ENCODE measurements around the gene ZFR.
"Not testable (repeated sequence)": the region's sequence is repeated elsewhere in the genome, so short reads cannot be mapped to it uniquely, and the experiment has no call there.

ZFR gene

DNA sequence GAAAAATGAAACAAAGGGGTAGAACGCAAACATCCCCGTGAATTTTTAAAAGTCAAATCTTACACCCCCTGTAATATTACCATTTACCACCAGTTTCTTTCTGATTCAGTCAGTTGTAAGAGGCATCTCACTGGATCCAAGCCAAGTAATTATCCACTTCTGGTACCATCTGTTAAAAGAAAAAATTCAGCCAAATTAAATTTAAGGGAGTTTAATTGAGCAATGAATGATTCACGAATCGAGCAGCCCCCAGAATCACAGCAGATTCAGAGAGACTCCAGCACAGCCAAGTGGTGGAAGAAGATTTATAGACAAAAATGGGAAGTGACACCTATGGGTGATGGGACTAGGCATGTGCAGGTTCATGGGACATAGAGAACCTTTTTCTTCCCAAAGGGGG is 101.9 kb downstream of the ZFR start:
- H3K9me3 Mint-ChIP-seq, result peaks cover 26% of the 10 kb centered on the region
- DNase-seq, result no peak
- ATAC-seq, result no peak
- H3K27ac Mint-ChIP-seq, result no peak overlapping the region
- no peaks in the 10 kb centered on the region for H3K4me1 Mint-ChIP-seq
- H3K27me3 Mint-ChIP-seq, result no peaks in the 10 kb centered on the region
- no peak overlapping the region for H3K4me3 Mint-ChIP-seq
- peaks cover 10% of the 10 kb centered on the region for H3K36me3 Mint-ChIP-seq (ENCODE audit: low read depth)

DNA sequence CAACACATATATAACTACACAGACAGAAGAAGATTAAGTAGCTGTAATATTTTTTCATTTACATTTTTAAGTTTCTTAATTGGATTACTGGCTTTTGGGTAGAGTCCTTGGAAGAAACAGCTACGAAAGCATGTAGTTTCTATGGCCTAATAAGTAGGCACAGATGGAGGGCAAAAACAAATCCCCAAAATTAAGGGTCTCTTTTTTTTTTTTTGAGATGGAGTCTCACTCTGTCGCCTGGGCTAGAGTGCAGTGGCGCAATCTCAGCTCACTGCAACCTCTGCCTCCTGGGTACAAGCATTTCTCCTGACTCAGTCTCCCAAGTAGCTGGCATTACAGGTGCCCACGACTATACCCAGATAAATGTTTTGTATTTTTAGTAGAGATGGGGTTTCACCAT is 104.7 kb downstream of the ZFR start:
- no peak for DNase-seq
- H3K27me3 Mint-ChIP-seq, result no peaks in the 10 kb centered on the region

DNA sequence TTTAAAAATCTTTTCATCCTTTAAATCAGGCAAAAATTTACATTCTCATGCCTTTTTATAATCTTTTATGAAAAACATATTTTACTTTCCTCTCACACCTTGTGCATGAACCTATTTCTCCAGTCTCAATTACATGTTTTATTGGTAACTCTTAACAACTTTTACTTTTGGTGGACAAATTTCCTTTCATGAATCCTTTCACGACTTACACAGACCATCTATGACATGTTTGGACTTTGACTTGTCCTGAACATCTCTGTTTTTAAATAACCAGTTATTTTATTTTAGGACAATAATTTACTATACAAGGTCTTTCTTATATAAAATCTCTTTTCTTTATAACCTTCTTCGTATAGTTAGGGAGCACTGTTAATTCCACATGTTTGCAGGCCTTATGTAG is 105.3 kb downstream of the ZFR start:
- Mint-ChIP-seq H3K27ac (no peak overlapping the region), H3K4me3 (no peak overlapping the region), H3K27me3 (no peaks in the 10 kb centered on the region), H3K9me3 (peaks cover 17% of the 10 kb centered on the region), H3K36me3 (ENCODE audit: low read depth) (peaks cover 10% of the 10 kb centered on the region), H3K4me1 (no peaks in the 10 kb centered on the region)
- DNase-seq (no peak), ATAC-seq (no peak)

More for the DNA sequence above, 104.7 kb downstream of the ZFR start:
- Mint-ChIP-seq H3K9me3 (peaks cover 17% of the 10 kb centered on the region), H3K36me3 (ENCODE audit: low read depth) (peaks cover 10% of the 10 kb centered on the region), H3K27ac (no peak overlapping the region), H3K4me3 (no peak overlapping the region), H3K4me1 (no peaks in the 10 kb centered on the region)
- ATAC-seq, result no peak

DNA sequence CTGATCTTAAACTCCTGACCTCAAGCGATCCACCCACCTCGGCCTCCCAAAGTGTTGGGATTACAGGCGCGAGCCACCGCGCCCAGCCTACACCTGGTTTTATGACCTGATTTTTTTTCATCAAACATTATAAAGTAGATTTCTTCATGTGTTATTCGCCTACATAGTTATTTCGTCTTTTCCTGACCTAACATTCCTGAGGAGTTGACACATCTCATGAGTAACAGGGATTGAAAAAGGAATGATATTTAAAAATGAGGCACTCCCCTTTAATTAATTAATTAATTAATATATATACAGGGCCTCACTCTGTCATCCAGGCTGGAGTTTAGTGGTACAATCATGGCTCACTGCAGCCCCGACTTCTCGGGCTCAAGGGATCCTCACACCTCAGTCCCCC is 111.6 kb downstream of the ZFR start:
- H3K4me3 Mint-ChIP-seq, result no peak overlapping the region
- peaks cover under 1% of the 10 kb centered on the region for H3K36me3 Mint-ChIP-seq (ENCODE audit: low read depth)
- H3K9me3 Mint-ChIP-seq, result peaks cover 1% of the 10 kb centered on the region
- no peak overlapping the region for H3K27ac Mint-ChIP-seq
- no peaks in the 10 kb centered on the region for H3K27me3 Mint-ChIP-seq
- ATAC-seq (no peak), DNase-seq (no peak)
- no peaks in the 10 kb centered on the region for H3K4me1 Mint-ChIP-seq

DNA sequence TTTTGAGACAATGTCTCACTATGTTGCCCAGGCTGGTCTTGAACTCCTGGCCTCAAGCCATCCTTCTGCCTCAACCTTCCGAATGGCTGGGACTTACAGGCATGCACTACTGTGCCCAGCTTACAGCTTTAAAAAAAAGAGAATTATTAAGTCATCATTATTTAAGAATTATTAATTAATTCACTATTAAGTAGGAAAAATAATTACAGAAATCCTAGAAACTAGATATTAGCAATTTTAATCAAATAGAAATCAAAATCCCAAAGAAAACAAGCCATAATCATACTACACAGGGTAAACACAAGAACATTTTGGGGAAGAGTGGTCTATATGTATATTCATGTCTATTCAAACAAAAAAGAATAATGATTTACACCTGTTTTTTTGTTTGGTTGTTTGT is 112.2 kb downstream of the ZFR start:
- Mint-ChIP-seq H3K27me3 (no peaks in the 10 kb centered on the region), H3K9me3 (no peaks in the 10 kb centered on the region), H3K4me1 (no peaks in the 10 kb centered on the region), H3K27ac (no peak overlapping the region), H3K4me3 (no peak overlapping the region), H3K36me3 (ENCODE audit: low read depth) (no peaks in the 10 kb centered on the region)
- ATAC-seq (no peak), DNase-seq (no peak)

DNA sequence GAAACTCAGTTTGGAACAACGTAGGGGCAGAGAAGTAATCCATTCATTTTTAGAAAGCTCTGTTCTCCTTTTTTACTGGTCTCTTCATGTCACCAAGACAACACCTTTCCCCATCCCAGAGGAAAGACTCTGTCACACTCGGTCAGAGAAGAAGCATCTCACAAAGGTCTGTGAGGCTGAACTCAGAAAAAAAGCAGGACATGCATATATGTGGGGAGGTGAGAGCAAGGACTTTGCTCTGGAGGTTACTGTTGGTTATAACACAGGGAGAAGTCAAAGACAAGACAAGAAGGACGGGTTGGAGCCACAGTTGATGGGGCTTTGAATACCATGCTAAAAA is 112.6 kb downstream of the ZFR start:
- H3K4me1 Mint-ChIP-seq, result no peaks in the 10 kb centered on the region
- DNase-seq, result no peak
- no peaks in the 10 kb centered on the region for H3K36me3 Mint-ChIP-seq (ENCODE audit: low read depth)
- no peaks in the 10 kb centered on the region for H3K9me3 Mint-ChIP-seq
- no peak overlapping the region for H3K4me3 Mint-ChIP-seq
- no peak overlapping the region for H3K27ac Mint-ChIP-seq
- no peak for ATAC-seq
- no peaks in the 10 kb centered on the region for H3K27me3 Mint-ChIP-seq

DNA sequence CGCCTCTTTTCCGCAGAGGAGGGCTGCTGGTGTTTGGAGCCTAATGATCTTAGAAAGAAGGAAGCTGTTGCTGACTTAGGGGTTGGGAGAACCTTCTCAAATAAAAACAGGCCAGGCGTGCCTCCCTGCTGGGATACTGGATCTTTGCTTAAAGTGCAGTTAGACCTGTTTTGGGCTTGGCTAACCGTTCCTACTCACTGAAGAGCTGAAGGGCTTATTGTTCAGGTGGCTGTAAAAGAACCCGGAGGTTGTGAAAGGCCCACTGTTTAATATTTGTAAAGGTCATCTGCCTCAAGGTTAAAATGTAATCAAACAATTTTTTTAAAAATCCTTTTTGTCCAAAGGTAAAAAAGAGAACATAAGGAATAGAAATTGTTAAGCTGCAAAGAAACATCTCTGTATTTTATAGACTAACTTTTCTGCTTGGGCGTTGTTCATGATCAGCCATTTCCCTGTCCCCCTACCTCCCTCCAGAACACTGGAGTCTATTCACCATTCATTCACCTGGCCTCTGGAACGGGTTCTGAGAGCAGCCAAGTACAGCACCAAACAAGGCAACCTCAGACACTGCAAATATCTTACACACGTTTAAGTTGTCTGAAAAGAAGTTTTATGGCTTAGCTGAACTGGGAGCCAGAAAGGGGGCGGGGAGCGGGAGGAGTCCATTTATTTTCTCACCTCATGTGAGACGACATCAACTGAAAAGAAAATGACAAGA is 113.2 kb downstream of the ZFR start:
- DNase-seq, result no peak
- ATAC-seq, result no peak
- H3K27me3 Mint-ChIP-seq, result no peaks in the 10 kb centered on the region
- no peaks in the 10 kb centered on the region for H3K36me3 Mint-ChIP-seq (ENCODE audit: low read depth)
- H3K27ac Mint-ChIP-seq, result no peak overlapping the region
- no peaks in the 10 kb centered on the region for H3K9me3 Mint-ChIP-seq
- no peaks in the 10 kb centered on the region for H3K4me1 Mint-ChIP-seq
- no peak overlapping the region for H3K4me3 Mint-ChIP-seq

DNA sequence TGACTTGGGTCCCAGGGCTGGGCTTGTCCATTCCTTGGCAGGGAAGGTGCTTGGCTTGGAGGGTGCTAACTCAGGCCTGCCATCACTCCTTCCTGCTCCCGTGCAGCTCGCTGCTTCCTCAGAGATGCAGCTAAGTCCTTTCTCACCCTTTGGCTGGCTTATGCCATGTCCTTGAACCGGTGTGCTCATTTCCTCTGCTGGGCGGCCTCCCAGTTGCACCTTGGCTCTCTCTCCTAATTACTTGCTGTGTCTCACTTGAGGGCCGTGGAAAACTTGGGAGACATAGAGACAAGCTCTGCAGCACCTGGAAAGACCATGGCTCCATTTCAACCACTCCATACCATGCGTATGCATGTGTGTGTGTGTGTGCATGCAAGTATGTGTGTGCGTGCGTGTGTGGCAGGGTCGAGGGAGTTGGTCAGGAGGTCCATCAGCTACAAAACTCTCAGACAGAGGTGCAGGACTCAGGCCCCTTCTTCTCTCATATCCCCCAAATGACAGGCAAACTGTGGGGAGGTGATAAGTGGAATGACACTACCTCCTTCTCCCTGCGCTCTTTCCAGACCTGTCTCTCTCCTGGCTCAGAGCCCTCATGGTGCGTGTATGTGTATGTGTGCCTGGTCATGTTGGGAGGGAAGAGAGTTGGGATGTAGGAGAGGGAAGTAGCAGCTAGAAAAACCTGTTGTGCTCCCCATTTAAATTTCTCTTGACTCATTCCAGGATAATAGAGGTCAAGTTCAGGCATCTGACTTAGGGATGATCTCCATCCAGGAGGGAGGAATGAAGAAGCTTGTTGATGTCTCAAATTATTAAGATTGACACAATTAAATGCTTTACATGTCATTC is 114.2 kb downstream of the ZFR start:
- H3K4me3 Mint-ChIP-seq, result no peak overlapping the region
- DNase-seq (no peak), ATAC-seq (no peak)
- no peak overlapping the region for H3K27ac Mint-ChIP-seq
- H3K9me3 Mint-ChIP-seq, result no peaks in the 10 kb centered on the region
- H3K36me3 Mint-ChIP-seq (ENCODE audit: low read depth), result no peaks in the 10 kb centered on the region
- H3K27me3 Mint-ChIP-seq, result no peaks in the 10 kb centered on the region
- no peaks in the 10 kb centered on the region for H3K4me1 Mint-ChIP-seq

DNA sequence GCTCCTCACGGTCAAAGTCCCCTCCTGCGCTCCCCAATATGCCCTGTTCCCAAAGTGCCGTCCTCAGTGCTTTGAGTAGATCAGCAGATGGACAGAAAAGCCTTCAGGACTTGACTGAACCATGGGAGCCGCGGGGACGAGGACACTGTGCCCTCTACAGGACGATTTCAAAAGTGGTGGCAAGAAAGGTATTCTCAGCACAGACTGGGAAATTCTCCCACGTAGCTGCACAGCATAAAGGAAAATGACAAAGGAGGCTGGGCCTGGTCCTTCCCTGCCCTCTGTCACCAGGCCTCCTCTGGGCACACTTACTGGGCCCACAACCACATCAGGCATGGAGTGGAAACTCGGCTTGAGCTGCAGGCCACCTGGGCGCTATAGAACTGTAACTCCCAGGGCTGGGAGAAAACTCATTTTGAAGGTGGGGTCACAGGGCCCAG is 115.1 kb downstream of the ZFR start:
- Mint-ChIP-seq H3K36me3 (ENCODE audit: low read depth) (no peaks in the 10 kb centered on the region), H3K4me1 (no peaks in the 10 kb centered on the region), H3K9me3 (no peaks in the 10 kb centered on the region), H3K27ac (no peak overlapping the region), H3K4me3 (no peak overlapping the region), H3K27me3 (no peaks in the 10 kb centered on the region)
- peak; percentile 90 for ATAC-seq
- DNase-seq, result peak; percentile 58

DNA sequence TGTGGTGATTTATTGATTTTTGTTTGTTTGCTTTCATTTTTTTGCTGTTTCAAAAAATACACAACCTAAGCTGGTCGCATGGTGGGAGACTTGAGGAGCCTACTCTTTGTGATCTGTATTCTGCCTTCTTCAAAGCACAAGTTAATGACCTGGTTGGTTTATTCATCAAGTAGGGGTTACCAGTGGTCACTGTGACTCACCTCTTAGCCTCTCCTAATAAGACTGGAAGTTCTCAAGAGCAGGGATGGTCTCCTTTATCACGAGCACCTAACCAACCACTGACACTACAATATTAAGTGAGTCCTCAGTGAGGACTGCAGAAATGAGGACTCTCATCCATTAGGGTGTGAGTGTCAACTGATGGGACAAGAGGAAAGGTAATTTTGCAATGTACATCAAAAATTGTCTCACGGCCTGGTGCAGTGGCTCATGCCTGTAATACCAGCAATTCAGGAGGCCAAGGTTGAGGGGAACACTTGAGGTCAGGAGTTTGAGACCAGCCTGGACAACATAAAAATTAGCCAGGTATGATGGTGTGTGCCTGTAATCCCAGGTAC is 118.2 kb downstream of the ZFR start:
- H3K27ac Mint-ChIP-seq, result no peak overlapping the region
- DNase-seq, result no peak

DNA sequence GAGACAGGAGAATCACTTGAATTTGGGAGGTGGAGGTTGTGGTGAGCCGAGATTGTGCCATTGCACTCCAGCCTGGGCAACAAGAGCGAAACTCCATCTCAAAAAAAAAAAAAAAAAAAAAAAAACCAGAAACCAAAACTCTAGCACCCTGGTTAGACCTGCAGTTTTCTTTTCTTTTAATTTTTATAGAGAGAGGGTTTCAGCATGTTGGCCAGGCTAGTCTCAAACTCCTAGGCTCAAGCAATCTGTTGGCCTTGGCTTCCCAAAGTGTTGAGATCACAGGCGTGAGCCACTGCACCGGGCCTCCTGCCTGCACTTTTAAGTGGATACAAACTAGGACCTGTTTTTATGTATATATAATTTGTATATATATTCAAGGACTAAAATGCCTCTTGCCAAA is 118.9 kb downstream of the ZFR start:
- no peak overlapping the region for H3K4me3 Mint-ChIP-seq
- no peaks in the 10 kb centered on the region for H3K27me3 Mint-ChIP-seq
- ATAC-seq (no peak), DNase-seq (no peak)
- H3K36me3 Mint-ChIP-seq (ENCODE audit: low read depth), result peaks cover 5% of the 10 kb centered on the region
- H3K4me1 Mint-ChIP-seq, result no peaks in the 10 kb centered on the region
- H3K9me3 Mint-ChIP-seq, result peaks cover 6% of the 10 kb centered on the region
- H3K27ac Mint-ChIP-seq, result no peak overlapping the region

More for the DNA sequence above, 118.2 kb downstream of the ZFR start:
- H3K4me3 Mint-ChIP-seq, result no peak overlapping the region
- peaks cover 5% of the 10 kb centered on the region for H3K36me3 Mint-ChIP-seq (ENCODE audit: low read depth)
- no peaks in the 10 kb centered on the region for H3K4me1 Mint-ChIP-seq
- H3K27me3 Mint-ChIP-seq, result no peaks in the 10 kb centered on the region
- no peak for ATAC-seq
- peaks cover 6% of the 10 kb centered on the region for H3K9me3 Mint-ChIP-seq

DNA sequence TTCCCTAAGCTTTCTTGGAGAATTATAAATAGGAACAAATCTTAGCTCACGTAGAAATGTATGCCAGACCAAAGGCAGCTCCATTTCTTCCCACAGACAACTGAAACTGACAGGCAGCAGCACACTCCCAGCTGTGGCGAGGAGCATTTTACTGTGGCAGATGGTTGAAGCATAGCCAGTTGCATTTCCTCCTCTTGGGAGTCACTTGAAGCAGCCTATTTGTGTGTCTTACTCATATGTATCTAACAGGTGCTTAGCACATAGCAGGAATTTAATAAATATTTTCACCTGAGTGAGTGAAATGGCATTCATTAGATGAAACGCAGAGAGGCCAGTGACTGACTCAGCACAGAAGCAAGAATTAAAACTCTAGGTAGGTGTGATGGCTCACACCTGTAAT is 119.5 kb downstream of the ZFR start:
- peaks cover 6% of the 10 kb centered on the region for H3K9me3 Mint-ChIP-seq
- H3K27me3 Mint-ChIP-seq, result no peaks in the 10 kb centered on the region
- peaks cover 5% of the 10 kb centered on the region for H3K36me3 Mint-ChIP-seq (ENCODE audit: low read depth)
- no peak for ATAC-seq
- H3K4me1 Mint-ChIP-seq, result no peaks in the 10 kb centered on the region
- DNase-seq, result no peak
- H3K27ac Mint-ChIP-seq, result no peak overlapping the region
- no peak overlapping the region for H3K4me3 Mint-ChIP-seq

DNA sequence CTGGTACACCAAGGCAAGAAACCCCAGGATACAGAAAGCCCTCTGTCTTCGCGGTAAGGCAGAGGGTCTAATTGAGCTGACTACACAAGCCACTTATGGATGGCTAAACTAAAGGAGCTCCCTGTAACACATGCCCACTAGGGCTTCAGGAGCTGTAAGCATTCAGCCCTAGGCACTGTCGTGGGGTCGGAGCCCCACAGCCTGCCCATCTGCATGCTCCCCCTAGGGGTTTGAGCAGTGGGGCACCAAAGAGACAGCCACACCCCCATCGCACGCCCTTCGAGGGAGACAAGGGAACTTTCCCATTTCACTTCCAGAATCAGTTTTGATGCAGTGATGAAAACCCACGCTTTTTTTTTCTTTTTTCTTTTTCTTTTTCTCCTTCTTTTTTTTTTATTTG is 120.8 kb downstream of the ZFR start:
- no peaks in the 10 kb centered on the region for H3K27me3 Mint-ChIP-seq
- peaks cover 5% of the 10 kb centered on the region for H3K36me3 Mint-ChIP-seq (ENCODE audit: low read depth)
- H3K4me3 Mint-ChIP-seq, result no peak overlapping the region
- H3K27ac Mint-ChIP-seq, result no peak overlapping the region
- H3K4me1 Mint-ChIP-seq, result no peaks in the 10 kb centered on the region
- no peak for ATAC-seq
- no peak for DNase-seq
- peaks cover 6% of the 10 kb centered on the region for H3K9me3 Mint-ChIP-seq

DNA sequence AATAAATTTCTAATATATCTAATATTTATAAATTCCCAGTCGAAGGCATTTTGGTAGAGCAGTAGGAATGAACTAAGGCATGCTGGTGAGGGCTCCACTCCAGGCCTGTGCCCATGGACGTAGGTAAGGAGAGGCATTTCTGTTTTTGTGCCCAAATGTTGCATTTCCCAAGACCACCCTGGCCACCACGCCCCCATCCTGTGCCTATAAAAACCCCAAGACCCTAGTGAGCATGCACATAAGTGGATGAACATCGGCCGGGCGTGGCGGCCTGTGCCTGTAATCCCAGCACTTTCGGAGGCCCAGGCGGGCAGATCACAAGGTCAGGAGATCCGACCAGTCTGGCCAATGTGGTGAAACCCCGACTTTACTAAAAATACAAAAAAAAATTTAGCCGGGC is 121.7 kb downstream of the ZFR start:
- peaks cover 5% of the 10 kb centered on the region for H3K36me3 Mint-ChIP-seq (ENCODE audit: low read depth)
- ATAC-seq, result no peak
- peaks cover 6% of the 10 kb centered on the region for H3K9me3 Mint-ChIP-seq
- no peak overlapping the region for H3K4me3 Mint-ChIP-seq
- no peaks in the 10 kb centered on the region for H3K4me1 Mint-ChIP-seq
- H3K27me3 Mint-ChIP-seq, result no peaks in the 10 kb centered on the region
- no peak for DNase-seq
- no peak overlapping the region for H3K27ac Mint-ChIP-seq

DNA sequence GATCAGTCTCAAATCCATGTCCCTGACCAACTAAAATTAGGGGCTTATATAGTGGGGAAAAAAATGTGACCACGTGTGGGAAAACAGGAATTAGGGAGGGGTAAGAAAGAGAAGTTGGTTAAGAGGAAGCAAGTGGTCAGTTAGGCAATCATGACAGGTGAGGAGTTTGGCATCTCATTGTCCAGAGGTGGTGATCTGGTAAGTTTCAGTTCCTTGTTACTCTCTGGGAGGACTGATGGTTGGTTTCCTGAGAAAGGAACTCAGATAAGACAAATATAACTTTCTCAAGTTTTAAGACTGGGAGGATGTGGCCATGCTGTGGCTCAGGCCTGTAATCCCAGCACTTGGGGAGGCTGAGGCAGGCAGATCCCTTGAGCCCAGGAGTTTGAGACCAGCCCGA is 122.8 kb downstream of the ZFR start:
- DNase-seq; H3K4me1 Mint-ChIP-seq; H3K9me3 Mint-ChIP-seq; H3K4me3 Mint-ChIP-seq; H3K36me3 Mint-ChIP-seq (ENCODE audit: low read depth); H3K27me3 Mint-ChIP-seq; H3K27ac Mint-ChIP-seq; ATAC-seq: not testable (repeated sequence)

Measured in activated naive CD8-positive, alpha-beta T cell treated with anti-CD3 and anti-CD28 coated beads, Interleukin-2, amount 50 U/mL, for 24 hours (primary cell).